NT2/D1 (cell line): ENCODE results near the gene APOBEC3G.

Experiments
- DNase-seq: peaks from one replicate; pipeline ENCODE4 v3.0.0-alpha.2; 2011; ENCODE audit warnings: low read depth, low spot score
- H3K27me3 ChIP-seq: 2 replicates; pipeline ENCODE4 v1.6.0; 2011; ENCODE audit warnings: mild to moderate bottlenecking; ENCODE audit not compliant: insufficient read length, insufficient read depth
- H3K36me3 ChIP-seq: 2 replicates; pipeline ENCODE4 v1.6.1; 2011; ENCODE audit warnings: mild to moderate bottlenecking, low read length, mixed read lengths; ENCODE audit not compliant: insufficient read depth, insufficient read length
- H3K4me1 ChIP-seq: 2 replicates; pipeline ENCODE4 v1.5.1; 2011; ENCODE audit not compliant: insufficient read depth, insufficient read length
- H3K4me3 ChIP-seq: 2 replicates; pipeline ENCODE4 v1.5.1; 2011; ENCODE audit warnings: low read depth; ENCODE audit not compliant: insufficient read length
- H3K9ac ChIP-seq: 2 replicates; pipeline ENCODE4 v1.6.0; 2011; ENCODE audit warnings: low read depth; ENCODE audit not compliant: insufficient read length
- H3K9me3 ChIP-seq: 2 replicates; pipeline ENCODE4 v1.5.1; 2011; ENCODE audit warnings: mild to moderate bottlenecking, low read length; ENCODE audit not compliant: insufficient read depth
- SUZ12 ChIP-seq: IDR thresholded peaks from 2 replicates; pipeline ENCODE4 v1.6.1; 2011; ENCODE audit not compliant: insufficient read length, insufficient read depth; ENCODE audit errors: extremely low read depth
- YY1 ChIP-seq: IDR thresholded peaks from 2 replicates; pipeline ENCODE4 v1.6.1; 2011; ENCODE audit not compliant: insufficient read length, insufficient read depth
- ZNF274 ChIP-seq: IDR thresholded peaks from 2 replicates; pipeline ENCODE4 v1.6.1; 2011; ENCODE audit warnings: mild to moderate bottlenecking, low read depth, low read length

APOBEC3G gene

GRCh38 chr22:39081598-39081997 lies 4.5 kb downstream of the APOBEC3G start:
- no peaks in the 10 kb centered on the region for H3K36me3 ChIP-seq
- no peak for DNase-seq
- H3K4me3 ChIP-seq: no peak overlapping the region
- H3K27me3 ChIP-seq: no peaks in the 10 kb centered on the region
- TF ChIP-seq YY1 (no peak), SUZ12 (no peak), ZNF274 (no peak)
- no peak overlapping the region for H3K9ac ChIP-seq
- no peaks in the 10 kb centered on the region for H3K4me1 ChIP-seq
- H3K9me3 ChIP-seq: no peaks in the 10 kb centered on the region

GRCh38 chr22:39083212-39084165 lies 6.4 kb downstream of the APOBEC3G start:
- Histone ChIP-seq H3K9me3 (no peaks in the 10 kb centered on the region), H3K4me3 (no peak overlapping the region), H3K4me1 (peaks cover 2% of the 10 kb centered on the region), H3K36me3 (no peaks in the 10 kb centered on the region), H3K9ac (no peak overlapping the region), H3K27me3 (no peaks in the 10 kb centered on the region)
- TF ChIP-seq ZNF274 (no peak), YY1 (no peak), SUZ12 (no peak)
- DNase-seq: no peak

- Histone ChIP-seq H3K4me1 (peaks cover 4% of the 10 kb centered on the region), H3K36me3 (no peaks in the 10 kb centered on the region), H3K27me3 (no peaks in the 10 kb centered on the region), H3K9me3 (no peaks in the 10 kb centered on the region), H3K9ac (no peak overlapping the region), H3K4me3 (no peak overlapping the region)
- TF ChIP-seq SUZ12: no peak
- no peak for TF ChIP-seq YY1
- TF ChIP-seq ZNF274: no peak
- DNase-seq: no peak
Measured at GRCh38 chr22:39084666-39085065, 7.6 kb downstream of the APOBEC3G start.

- DNase-seq: no peak
- Histone ChIP-seq H3K4me1 (peaks cover 4% of the 10 kb centered on the region), H3K36me3 (no peaks in the 10 kb centered on the region), H3K4me3 (no peak overlapping the region), H3K27me3 (no peaks in the 10 kb centered on the region), H3K9me3 (no peaks in the 10 kb centered on the region), H3K9ac (no peak overlapping the region)
- TF ChIP-seq YY1: no peak
- no peak for TF ChIP-seq SUZ12
- TF ChIP-seq ZNF274: no peak
Measured at GRCh38 chr22:39087098-39087497, 10.0 kb downstream of the APOBEC3G start.

- Histone ChIP-seq H3K9ac (peak overlapping the region; percentile 56), H3K4me3 (no peak overlapping the region), H3K27me3 (no peaks in the 10 kb centered on the region), H3K9me3 (no peaks in the 10 kb centered on the region), H3K4me1 (peaks cover 4% of the 10 kb centered on the region), H3K36me3 (no peaks in the 10 kb centered on the region)
- no peak for DNase-seq
- TF ChIP-seq SUZ12: no peak
- no peak for TF ChIP-seq YY1
- TF ChIP-seq ZNF274: no peak
Measured at GRCh38 chr22:39087881-39088684, 11.0 kb downstream of the APOBEC3G start.

GRCh38 chr22:39088685-39089032 lies 11.6 kb downstream of the APOBEC3G start:
- TF ChIP-seq YY1 (no peak), SUZ12 (no peak), ZNF274 (no peak)
- H3K27me3 ChIP-seq: no peaks in the 10 kb centered on the region

GRCh38 chr22:39089928-39090327 lies 12.9 kb downstream of the APOBEC3G start:
- Histone ChIP-seq H3K27me3 (no peaks in the 10 kb centered on the region), H3K36me3 (no peaks in the 10 kb centered on the region), H3K4me1 (peaks cover 4% of the 10 kb centered on the region), H3K9me3 (no peaks in the 10 kb centered on the region), H3K4me3 (no peak overlapping the region), H3K9ac (no peak overlapping the region)
- no peak for TF ChIP-seq SUZ12
- TF ChIP-seq YY1: no peak
- TF ChIP-seq ZNF274: no peak
- DNase-seq: no peak

More at GRCh38 chr22:39088685-39089032, 11.6 kb downstream of the APOBEC3G start:
- no peak for DNase-seq
- H3K36me3 ChIP-seq: no peaks in the 10 kb centered on the region
- H3K9me3 ChIP-seq: no peaks in the 10 kb centered on the region
- H3K4me1 ChIP-seq: peaks cover 4% of the 10 kb centered on the region
- no peak overlapping the region for H3K9ac ChIP-seq
- H3K4me3 ChIP-seq: no peak overlapping the region
